Measurements from ENCODE around the gene ELMO1.
"Not testable (repeated sequence)": the region's sequence is repeated elsewhere in the genome, so short reads cannot be mapped to it uniquely, and the experiment has no call there.

ELMO1 gene

GRCh38 chr7:37149773-37150124 is 298.9 kb downstream of the ELMO1 start:
- no peaks in the 10 kb centered on the region for H3K4me1 ChIP-seq (ENCODE audit: control insufficient read depth, insufficient read depth, low read length)
- no peaks in the 10 kb centered on the region for H3K27me3 ChIP-seq (ENCODE audit: control insufficient read depth, insufficient read depth, low read length)
- H3K36me3 ChIP-seq (ENCODE audit: control insufficient read depth, insufficient read depth, low read length): no peaks in the 10 kb centered on the region
- no peaks in the 10 kb centered on the region for H3K9me3 ChIP-seq (ENCODE audit: control insufficient read depth, insufficient read depth, low read length)
- no peak overlapping the region for H3K4me3 ChIP-seq (ENCODE audit: low read length)
- no peak for DNase-seq (ENCODE audit: low read depth, low spot score)
- no peak overlapping the region for H3K27ac ChIP-seq (ENCODE audit: low read length)

DNA sequence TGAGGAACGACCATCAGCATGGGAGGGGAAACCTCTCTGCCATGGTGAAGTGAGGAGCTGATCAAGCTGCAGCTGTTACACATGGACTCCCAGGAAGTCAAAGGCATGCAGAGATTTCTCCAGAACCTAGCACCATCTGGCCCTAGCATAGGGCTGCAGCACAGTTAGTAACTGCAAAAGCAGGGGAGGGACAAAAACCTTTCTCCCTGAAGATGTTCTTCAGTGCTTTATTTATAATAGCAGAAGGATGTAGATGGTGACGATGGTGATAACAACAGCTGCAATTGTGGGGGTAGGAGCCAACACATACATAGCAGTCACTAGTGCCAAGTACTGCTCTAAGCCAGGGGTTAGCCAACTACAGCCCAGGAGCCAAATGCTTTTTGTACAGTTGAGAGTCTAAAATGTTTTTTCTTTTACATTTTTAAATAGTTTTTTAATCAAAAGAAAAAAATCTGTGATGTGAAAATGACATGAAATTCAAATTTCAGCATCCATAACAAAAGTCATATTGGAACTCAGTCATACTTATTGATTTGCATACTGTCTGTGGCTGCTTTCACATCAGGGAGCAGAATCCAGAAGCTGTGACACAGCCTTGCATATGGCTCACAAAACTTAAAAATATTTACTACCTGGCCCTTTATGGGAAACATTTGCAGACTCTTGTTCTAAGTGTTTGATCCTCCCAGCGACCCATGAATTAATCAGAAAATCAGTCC is 299.5 kb downstream of the ELMO1 start:
- Histone ChIP-seq H3K27me3 (ENCODE audit: control insufficient read depth, insufficient read depth, low read length) (no peaks in the 10 kb centered on the region), H3K4me1 (ENCODE audit: control insufficient read depth, insufficient read depth, low read length) (no peaks in the 10 kb centered on the region), H3K4me3 (ENCODE audit: low read length) (no peak overlapping the region), H3K9me3 (ENCODE audit: control insufficient read depth, insufficient read depth, low read length) (no peaks in the 10 kb centered on the region), H3K36me3 (ENCODE audit: control insufficient read depth, insufficient read depth, low read length) (no peaks in the 10 kb centered on the region), H3K27ac (ENCODE audit: low read length) (no peak overlapping the region)
- WGBS (ENCODE audit: insufficient coverage, insufficient read length): no CpG with 5 or more reads among the region's 3 CpGs
- DNase-seq (ENCODE audit: low read depth, low spot score): no peak

DNA sequence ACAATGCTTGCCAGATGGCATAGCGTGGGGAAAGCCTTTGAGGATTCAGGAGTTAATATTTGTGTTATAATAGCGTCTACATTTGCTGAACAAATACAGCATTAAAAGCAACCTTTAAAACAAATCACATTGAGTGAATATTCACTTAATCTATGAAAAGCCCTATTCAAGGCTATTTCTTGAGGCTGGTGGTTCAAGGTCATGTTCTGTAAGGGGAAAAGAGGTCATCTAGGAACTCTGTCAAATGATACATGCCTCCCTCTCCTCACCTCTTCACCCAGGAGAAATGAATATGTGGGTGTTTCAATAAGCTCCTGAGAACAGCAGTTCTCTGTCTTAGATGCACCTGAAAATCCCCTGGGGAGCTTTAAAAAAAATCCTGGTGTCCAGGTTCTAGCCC is 303.0 kb downstream of the ELMO1 start:
- H3K4me1 ChIP-seq (ENCODE audit: control insufficient read depth, insufficient read depth, low read length): no peaks in the 10 kb centered on the region; the same call in 1 of the 2 replicates
- H3K9me3 ChIP-seq (ENCODE audit: control insufficient read depth, insufficient read depth, low read length): no peaks in the 10 kb centered on the region
- no peak overlapping the region for H3K27ac ChIP-seq (ENCODE audit: low read length)
- DNase-seq (ENCODE audit: low read depth, low spot score): no peak
- H3K27me3 ChIP-seq (ENCODE audit: control insufficient read depth, insufficient read depth, low read length): no peaks in the 10 kb centered on the region
- no CpG with 5 or more reads among the region's 2 CpGs for WGBS (ENCODE audit: insufficient coverage, insufficient read length)
- H3K4me3 ChIP-seq (ENCODE audit: low read length): no peak overlapping the region
- H3K36me3 ChIP-seq (ENCODE audit: control insufficient read depth, insufficient read depth, low read length): no peaks in the 10 kb centered on the region

DNA sequence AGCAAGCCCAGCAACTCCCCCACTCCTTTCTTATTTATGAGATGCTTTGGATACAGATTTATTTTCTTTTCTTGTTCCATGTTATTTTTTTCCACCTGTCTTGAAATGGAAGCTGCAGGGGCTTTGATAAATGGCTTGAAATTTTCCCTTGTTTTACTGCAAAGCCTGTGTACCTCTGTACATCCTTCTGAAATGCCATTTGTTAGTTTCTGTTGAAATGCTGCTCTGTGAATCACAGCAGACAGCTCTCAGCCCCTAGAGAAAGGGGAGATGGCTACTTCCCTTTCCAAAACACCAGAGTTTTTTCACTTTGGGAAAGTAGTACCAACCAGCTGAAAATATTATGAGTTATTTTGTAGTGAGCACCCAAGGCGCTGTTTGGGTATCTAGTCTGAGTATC is 304.2 kb downstream of the ELMO1 start:
- no peaks in the 10 kb centered on the region for H3K9me3 ChIP-seq (ENCODE audit: control insufficient read depth, insufficient read depth, low read length)
- no peak for DNase-seq (ENCODE audit: low read depth, low spot score)
- no peak overlapping the region for H3K4me3 ChIP-seq (ENCODE audit: low read length)
- no peaks in the 10 kb centered on the region for H3K27me3 ChIP-seq (ENCODE audit: control insufficient read depth, insufficient read depth, low read length)
- H3K4me1 ChIP-seq (ENCODE audit: control insufficient read depth, insufficient read depth, low read length): no peaks in the 10 kb centered on the region; the same call in 1 of the 2 replicates
- H3K27ac ChIP-seq (ENCODE audit: low read length): no peak overlapping the region
- H3K36me3 ChIP-seq (ENCODE audit: control insufficient read depth, insufficient read depth, low read length): no peaks in the 10 kb centered on the region
- no CpG with 5 or more reads among the region's 1 CpG for WGBS (ENCODE audit: insufficient coverage, insufficient read length)

DNA sequence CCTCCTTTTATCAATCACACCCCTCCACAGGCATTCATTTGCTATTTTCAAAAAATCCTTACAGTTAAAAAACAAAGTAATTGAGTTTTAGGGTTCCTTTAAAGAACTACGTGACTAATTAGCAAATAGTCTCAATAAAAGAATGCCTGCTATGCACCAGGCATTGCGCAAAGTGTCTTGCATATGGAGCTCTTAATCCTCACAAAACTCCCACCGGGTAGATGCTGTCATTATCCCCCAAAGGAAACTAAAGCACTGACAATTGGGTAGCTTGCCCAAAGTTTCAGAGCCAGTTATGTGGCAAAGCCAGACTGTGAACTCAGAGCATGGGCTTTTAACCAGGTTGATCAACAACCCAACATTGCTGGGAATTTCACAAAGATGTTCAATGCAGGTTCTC is 305.7 kb downstream of the ELMO1 start:
- no CpG with 5 or more reads among the region's 3 CpGs for WGBS (ENCODE audit: insufficient coverage, insufficient read length)
- DNase-seq (ENCODE audit: low read depth, low spot score): no peak

DNA sequence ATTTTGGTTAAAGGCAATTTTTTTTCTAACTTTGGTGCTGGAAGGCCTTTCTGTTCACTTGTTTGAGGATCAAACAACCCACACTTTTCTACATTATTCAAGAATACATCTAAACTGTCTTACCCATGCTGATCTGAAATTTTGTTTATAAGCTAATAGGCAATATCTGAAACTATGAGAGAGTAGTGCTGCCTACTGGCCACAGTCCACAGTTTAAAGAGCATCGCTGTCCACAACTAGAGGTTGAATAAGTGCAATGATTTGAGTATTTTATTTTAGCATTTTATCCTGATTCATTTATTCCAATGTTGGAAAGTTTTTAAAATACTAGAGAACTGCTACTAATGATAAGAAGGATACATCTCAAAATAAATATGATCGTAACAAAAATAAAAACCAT is 306.9 kb downstream of the ELMO1 start:
- no CpG with 5 or more reads among the region's 2 CpGs for WGBS (ENCODE audit: insufficient coverage, insufficient read length)
- no peak overlapping the region for H3K27ac ChIP-seq (ENCODE audit: low read length)
- DNase-seq (ENCODE audit: low read depth, low spot score): no peak

More for the DNA sequence above, 305.7 kb downstream of the ELMO1 start:
- Histone ChIP-seq H3K4me3 (ENCODE audit: low read length) (no peak overlapping the region), H3K36me3 (ENCODE audit: control insufficient read depth, insufficient read depth, low read length) (no peaks in the 10 kb centered on the region), H3K27ac (ENCODE audit: low read length) (no peak overlapping the region), H3K27me3 (ENCODE audit: control insufficient read depth, insufficient read depth, low read length) (no peaks in the 10 kb centered on the region), H3K9me3 (ENCODE audit: control insufficient read depth, insufficient read depth, low read length) (no peaks in the 10 kb centered on the region), H3K4me1 (ENCODE audit: control insufficient read depth, insufficient read depth, low read length) (no peaks in the 10 kb centered on the region; the same call in 1 of the 2 replicates)

DNA sequence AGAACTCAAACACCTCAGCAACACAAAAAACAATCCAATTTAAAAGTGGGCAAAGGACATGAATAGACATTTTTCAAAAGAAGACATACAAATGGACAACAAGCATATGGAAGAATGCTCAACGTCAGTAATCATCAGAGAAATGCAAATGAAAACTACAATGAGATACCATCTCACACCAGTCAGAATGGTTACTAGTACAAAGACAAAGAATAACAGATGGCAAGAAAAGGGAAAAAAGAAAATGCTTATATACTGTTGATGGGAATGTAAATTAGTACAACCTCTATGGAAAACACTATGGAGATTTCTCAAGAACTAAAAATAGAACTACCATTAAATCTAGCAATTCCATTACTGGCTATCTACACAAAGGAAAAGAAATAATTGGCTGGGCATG is 314.8 kb downstream of the ELMO1 start:
- H3K27me3 ChIP-seq (ENCODE audit: control insufficient read depth, insufficient read depth, low read length); H3K9me3 ChIP-seq (ENCODE audit: control insufficient read depth, insufficient read depth, low read length); H3K4me1 ChIP-seq (ENCODE audit: control insufficient read depth, insufficient read depth, low read length); H3K36me3 ChIP-seq (ENCODE audit: control insufficient read depth, insufficient read depth, low read length); DNase-seq (ENCODE audit: low read depth, low spot score); H3K4me3 ChIP-seq (ENCODE audit: low read length); H3K27ac ChIP-seq (ENCODE audit: low read length): not testable (repeated sequence)
- no CpG with 5 or more reads among the region's 1 CpG for WGBS (ENCODE audit: insufficient coverage, insufficient read length)

More for the DNA sequence above, 306.9 kb downstream of the ELMO1 start:
- H3K36me3 ChIP-seq (ENCODE audit: control insufficient read depth, insufficient read depth, low read length): no peaks in the 10 kb centered on the region
- no peak overlapping the region for H3K4me3 ChIP-seq (ENCODE audit: low read length)
- no peaks in the 10 kb centered on the region for H3K9me3 ChIP-seq (ENCODE audit: control insufficient read depth, insufficient read depth, low read length)
- H3K27me3 ChIP-seq (ENCODE audit: control insufficient read depth, insufficient read depth, low read length): no peaks in the 10 kb centered on the region
- H3K4me1 ChIP-seq (ENCODE audit: control insufficient read depth, insufficient read depth, low read length): no peaks in the 10 kb centered on the region; the same call in 1 of the 2 replicates

DNA sequence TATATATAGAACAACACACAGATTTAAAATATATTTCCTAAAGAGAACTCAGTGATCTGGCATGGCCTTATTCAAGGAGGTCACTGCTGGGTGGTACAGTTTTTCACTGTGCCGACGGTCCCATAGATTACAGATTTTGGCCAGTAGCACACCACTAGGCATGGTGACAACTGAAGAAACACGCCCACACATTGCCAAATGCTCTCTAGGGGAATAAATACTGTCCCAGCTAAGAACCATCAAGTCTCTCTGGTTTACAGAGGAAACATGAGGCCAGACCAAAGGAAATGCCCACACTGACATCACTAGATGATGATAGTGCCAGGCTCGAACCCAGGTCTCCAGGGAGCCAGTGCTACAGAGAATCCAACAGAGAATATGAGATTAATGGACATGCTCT is 316.8 kb downstream of the ELMO1 start:
- Histone ChIP-seq H3K27me3 (ENCODE audit: control insufficient read depth, insufficient read depth, low read length) (no peaks in the 10 kb centered on the region), H3K36me3 (ENCODE audit: control insufficient read depth, insufficient read depth, low read length) (no peaks in the 10 kb centered on the region), H3K27ac (ENCODE audit: low read length) (no peak overlapping the region), H3K4me3 (ENCODE audit: low read length) (no peak overlapping the region), H3K4me1 (ENCODE audit: control insufficient read depth, insufficient read depth, low read length) (no peaks in the 10 kb centered on the region), H3K9me3 (ENCODE audit: control insufficient read depth, insufficient read depth, low read length) (no peaks in the 10 kb centered on the region)
- no CpG with 5 or more reads among the region's 4 CpGs for WGBS (ENCODE audit: insufficient coverage, insufficient read length)
- DNase-seq (ENCODE audit: low read depth, low spot score): no peak

DNA sequence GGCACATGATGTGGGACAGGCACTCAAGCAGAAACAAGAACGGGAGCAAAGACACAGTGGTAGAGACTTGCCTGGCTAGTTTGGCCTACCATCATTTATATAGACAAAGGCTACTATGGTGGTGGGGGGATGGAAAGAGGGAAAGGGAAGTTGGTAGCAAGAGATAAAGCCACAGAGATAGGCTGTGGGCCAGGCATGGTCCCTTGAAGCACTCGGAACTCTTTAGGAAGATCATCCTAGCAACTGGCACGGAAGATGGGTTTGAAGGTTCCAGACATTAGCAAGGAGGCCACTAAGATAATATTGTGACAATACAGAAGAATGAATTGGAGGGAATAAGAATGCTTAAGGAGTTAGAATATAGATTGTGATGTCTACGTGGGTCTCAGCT is 319.6 kb downstream of the ELMO1 start:
- Histone ChIP-seq H3K4me3 (ENCODE audit: low read length) (no peak overlapping the region), H3K9me3 (ENCODE audit: control insufficient read depth, insufficient read depth, low read length) (no peaks in the 10 kb centered on the region), H3K27ac (ENCODE audit: low read length) (no peak overlapping the region), H3K27me3 (ENCODE audit: control insufficient read depth, insufficient read depth, low read length) (no peaks in the 10 kb centered on the region), H3K36me3 (ENCODE audit: control insufficient read depth, insufficient read depth, low read length) (no peaks in the 10 kb centered on the region), H3K4me1 (ENCODE audit: control insufficient read depth, insufficient read depth, low read length) (no peaks in the 10 kb centered on the region)
- WGBS (ENCODE audit: insufficient coverage, insufficient read length): no CpG with 5 or more reads among the region's 4 CpGs
- DNase-seq (ENCODE audit: low read depth, low spot score): no peak

DNA sequence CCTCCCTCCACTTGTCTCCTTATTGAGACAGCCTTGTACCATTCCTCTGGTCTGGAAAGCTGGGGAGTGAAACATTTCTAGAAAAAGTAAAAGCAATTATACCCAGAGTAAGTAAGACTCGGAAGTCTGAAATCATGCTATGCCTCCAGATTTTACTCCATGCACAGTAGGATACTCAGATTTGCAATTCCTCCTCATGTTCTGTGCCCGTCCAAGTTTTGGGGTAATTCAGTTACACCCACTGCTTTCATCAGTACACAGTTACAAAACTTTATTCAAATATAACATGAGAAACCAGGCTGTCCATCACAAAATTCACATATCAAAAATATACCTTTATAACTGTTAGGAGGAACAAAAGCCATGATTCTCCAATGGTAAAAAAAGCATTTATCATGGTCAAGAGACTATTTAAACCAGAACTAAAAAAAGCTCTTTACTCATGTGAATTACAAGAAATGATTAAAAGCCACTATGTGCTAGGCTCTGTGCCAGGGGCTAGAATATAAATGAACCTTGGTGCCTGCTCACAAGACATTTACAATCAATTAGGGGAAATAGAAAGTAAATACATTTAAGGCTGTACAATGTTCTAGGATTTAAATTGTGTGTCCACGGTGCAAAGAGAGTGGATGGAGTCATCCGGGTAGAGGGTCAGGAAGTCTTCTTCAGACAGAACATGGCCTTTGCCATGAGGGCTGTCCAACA is 320.2 kb downstream of the ELMO1 start:
- Histone ChIP-seq H3K4me3 (ENCODE audit: low read length) (no peak overlapping the region), H3K4me1 (ENCODE audit: control insufficient read depth, insufficient read depth, low read length) (no peaks in the 10 kb centered on the region), H3K27me3 (ENCODE audit: control insufficient read depth, insufficient read depth, low read length) (no peaks in the 10 kb centered on the region), H3K27ac (ENCODE audit: low read length) (no peak overlapping the region), H3K36me3 (ENCODE audit: control insufficient read depth, insufficient read depth, low read length) (no peaks in the 10 kb centered on the region), H3K9me3 (ENCODE audit: control insufficient read depth, insufficient read depth, low read length) (no peaks in the 10 kb centered on the region)
- WGBS (ENCODE audit: insufficient coverage, insufficient read length): no CpG with 5 or more reads among the region's 4 CpGs
- DNase-seq (ENCODE audit: low read depth, low spot score): no peak

Measured in iPS DF 6.9 (cell line).